ENCODE data around the gene HTR3A.

Gene HTR3A

DNA sequence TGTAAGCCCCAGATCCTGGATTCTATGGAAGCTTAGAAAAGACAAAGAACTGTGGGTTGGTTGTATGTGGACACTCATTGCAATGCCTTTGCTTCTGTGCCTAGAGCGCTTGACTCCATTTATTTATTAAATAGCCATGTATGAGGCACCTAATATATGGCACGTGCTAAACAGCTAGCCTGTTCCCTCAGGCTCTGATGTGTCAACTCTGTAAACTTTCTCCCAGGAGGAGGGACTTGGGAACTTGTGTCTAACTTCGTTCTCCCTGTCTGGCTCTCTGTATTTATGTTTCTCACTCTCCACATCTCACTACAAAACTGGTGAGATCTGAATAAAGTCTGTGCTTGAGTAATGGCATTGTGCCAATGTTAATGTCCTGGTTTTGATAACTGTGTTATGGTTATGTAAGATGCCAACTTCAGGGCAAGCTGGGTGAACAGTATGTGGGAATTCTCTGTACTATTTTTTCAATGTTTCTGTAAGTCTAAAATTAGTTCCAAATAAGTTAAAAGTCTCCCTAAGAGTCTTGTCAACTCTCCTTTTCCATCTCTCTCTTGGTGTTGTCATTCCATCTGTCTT is 50.5 kb downstream of the HTR3A start:
- DNase-seq = no peak

DNA sequence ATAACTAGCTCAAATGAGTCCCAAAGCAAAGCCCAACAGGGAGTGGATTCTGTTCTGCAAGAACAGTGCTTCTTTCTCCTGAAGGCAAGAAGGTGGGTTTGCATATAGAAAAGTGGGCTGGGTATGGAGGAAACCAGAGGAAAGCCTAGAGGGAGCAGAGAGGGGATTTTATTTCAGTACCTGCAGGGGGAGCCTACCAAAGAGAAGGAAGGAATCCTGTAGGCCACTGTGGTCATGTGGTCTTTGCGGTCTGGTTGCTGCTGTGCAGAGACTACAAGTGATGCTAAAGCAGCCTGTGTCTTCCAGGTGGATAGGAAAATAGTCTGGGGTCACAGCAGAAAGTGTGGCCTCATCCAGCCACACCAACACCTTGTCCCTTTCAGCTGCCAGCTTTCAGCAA is 51.4 kb downstream of the HTR3A start:
- DNase-seq = no peak

DNA sequence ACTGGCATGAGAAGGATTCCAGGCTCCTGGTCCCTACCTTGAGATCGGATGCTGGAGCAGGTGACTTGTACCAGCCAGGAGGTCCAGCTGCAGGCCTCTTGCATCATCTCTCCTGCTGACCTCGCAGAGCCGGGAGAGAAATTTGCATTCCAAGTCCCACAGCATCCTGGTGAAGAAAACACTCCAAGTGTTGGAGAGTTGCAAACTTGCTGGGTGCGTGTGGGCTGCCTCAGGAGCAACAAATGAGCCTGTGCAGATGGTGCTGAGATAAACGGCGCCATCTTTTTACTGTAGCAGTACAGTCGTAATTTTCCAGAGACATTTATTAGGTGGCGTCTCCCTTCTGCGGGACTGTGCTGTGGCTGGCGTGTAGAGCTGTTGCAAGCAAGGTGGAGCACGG is 52.5 kb downstream of the HTR3A start:
- DNase-seq = no peak

DNA sequence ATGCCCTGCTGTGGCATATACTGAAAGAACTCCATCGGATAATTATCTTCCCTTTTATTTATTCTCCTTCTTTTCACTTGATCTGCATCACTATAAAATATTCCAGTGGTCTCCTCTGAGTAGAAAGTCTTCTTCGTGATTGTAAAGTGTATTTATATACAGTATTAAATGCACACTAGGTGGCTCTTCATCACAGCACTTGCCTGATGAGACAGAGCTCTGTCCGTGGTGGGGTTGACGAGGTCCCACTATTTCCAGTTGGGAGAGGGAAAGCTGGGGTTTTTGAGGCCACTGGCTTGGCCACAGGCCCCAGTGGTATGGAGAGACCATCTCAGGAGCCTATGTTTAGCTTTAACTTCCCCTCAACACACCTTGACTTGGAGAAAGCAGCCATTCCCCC is 53.0 kb downstream of the HTR3A start:
- DNase-seq = no peak

DNA sequence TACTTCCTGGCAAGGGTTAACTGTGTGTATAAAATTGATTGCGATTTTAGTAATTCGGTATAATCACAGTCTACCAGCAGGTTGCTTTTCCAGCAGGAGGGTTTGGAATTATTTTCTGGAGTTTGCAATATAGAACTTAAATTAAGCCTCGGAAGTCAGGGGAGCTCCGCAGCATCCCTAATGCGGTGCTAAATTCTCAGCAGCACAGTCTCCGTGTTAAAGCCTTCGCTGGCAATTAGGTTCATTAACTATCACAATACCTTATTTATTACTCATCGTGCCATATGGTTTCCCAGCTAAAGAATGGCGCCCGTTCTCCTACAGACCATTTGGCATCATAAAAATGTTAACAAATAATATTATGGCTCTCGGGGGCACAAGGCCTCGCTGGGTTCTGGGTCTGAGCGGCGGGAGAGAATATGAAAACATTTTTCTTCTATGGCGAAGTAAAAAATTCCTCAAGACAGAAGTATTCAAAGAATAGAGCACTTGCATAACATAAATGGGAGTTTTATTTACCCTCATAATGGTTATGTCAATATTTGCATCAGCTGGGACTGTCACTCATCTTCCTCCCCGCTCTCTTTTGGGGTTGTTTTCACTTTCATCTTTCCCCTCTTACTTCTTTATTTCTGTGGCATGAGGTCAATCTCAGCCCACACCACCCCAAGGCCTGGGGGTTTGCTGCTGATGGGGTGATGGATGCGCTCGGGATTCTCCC is 56.5 kb downstream of the HTR3A start:
- DNase-seq = no peak

DNA sequence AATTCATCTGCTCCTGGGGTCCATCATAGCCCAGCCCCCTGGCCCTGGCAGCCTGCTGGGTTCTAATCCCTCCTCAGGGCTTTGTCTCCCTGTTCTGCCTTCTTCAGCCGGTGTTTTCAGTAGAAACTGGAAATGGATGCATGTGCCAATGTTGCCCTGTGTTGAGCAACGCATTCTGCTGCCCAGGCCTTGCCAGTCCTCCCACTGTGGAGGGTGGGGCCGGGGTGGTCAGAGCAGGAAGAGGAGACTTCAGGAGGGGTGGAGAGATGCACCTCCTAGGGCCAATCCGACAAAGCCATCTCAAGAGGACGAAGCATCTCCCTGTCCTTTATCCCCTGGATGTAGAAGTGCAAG is 57.0 kb downstream of the HTR3A start:
- DNase-seq = no peak

DNA sequence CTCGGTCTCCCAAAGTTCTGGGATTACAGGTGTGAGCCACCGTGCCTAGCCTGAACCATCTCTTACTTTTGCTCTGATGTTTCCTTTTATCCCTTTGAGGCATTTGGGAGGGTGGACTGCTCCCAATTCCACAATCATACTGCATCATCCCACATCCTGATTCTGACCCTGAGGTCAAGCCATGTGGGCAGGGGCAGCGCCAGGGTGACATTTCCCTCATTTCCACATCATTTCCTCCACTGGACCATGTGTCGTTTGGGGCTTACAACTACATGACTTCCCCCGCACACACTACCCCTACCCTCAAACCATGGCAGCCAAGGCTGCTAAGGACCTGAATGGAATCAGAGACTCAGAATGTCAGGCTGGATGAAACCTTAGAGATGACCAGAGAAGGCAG is 58.2 kb downstream of the HTR3A start:
- DNase-seq = no peak

DNA sequence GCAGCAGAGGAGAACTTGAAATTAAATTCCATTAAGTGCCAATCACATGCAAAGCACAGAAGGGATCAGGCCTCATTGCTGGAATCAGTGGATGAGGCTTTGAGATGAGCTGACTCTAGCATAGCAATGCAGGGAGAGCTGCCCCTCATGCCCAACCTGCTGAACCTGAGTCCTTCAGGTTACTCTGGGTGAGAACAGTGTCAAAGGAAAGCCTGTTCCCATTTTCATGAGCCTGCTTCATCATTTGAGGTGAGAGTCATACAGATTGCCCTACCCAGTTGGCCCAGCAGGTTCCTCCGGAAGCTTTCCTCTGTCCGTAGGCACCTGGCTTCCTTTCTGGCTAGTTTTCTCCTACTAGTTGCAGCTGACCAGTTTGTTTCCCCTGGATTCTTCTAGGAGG is 58.7 kb downstream of the HTR3A start:
- no peak for DNase-seq

DNA sequence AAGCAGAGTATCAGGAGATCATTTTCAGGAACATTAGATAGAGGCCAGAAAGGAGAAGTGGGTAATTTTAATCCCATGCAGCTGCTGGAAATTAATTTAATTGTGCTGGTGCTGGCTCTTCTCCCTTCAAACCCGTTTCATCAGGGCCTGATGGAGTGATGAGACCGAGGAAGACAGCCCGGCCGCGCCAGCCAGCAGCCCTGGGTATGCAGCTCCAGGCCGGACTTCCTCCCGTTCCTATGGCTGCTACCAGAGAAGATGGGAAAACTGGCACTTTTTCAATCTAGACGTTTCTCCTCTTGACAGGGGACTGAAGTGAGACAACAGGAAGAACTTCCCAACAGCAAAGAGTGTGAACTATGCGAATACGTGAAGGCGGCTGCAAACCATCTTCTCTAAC is 60.0 kb downstream of the HTR3A start:
- DNase-seq = no peak

DNA sequence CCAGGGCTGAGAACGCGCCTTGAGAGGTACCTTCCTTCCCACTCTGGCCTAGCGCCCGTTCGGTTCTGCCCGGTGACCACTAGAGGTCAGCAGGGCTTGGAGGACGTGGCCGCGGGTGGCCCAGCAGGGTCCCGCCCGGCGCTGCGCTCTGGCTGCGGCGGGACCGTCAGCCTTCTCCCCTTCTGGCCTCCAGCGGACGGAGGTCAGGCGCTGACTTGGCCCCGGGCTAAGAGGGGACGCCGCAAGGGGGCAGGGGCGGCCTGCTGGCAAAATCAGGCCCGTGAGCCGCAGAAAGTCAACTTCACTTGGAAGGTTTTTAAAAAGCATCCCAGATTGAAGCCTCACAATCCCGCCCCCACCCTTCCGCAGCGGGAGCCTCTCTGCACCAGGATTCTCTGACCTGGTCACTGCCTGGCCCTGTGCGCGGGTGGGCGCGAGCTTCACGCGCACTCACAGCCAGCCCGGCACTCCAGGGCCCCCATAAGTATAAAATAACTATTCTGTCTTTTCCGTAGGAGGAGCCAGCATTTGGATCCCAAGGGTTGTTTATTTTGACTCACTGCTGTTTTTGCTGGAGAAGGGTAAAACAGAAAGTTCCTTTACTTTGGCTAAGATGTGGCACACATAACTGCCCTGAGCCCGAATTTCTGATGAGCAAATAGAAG is 61.4 kb downstream of the HTR3A start:
- no peak for DNase-seq

DNA sequence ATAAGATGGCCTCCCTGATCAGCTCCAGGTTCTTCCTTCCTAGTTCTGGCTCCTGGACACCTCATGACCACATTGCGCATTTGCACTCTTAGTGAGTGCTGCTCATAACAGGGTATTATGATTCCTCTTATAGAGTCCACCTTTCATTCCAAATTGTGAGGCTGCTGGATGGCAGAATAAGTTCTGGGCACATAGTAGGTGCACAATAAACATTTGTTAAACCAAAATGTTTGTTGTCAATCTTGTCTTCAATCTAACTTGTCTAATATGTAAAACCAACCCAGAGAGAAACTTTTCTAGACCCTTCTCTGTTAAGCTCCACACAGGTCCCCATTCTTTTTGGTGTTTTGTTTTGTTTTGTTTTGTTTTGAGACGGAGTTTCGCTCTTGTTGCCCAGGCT is 62.0 kb downstream of the HTR3A start:
- DNase-seq = no peak

DNA sequence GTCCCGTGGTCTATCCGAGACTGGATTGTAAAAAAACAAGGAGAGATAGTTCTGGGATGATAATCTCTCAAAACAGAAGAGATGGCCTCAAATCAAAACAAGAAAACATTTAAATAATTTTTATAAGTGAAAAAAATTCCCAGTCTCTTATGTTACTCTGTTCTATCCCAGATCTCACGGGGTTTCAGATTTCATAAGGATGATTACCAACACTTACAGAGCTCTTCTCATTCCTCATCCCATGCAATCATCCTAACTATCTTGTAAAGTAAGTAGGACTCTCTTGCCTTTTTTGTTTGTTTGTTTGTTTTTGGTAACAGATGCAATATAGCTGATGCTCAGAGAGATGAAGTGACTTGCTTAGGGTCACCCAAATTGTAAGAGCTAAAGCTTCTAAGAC is 64.6 kb downstream of the HTR3A start:
- DNase-seq = no peak
